ENCODE results near the gene WNT9B. TPM values are rescaled to one million over a fixed set of nuclear protein-coding genes. Genes with fewer than 3 reads are reported as not detected.

The WNT9B gene
- total RNA-seq, 1 donor from 2014 or later: not detected

- TF ChIP-seq CTCF (IDR thresholded peaks at IDR 0.05; ENCODE audit: insufficient read depth, low read length, severe bottlenecking): no peak
- Histone ChIP-seq H3K36me3 (ENCODE audit: control insufficient read depth, insufficient read depth, low read length) (no peaks in the 10 kb centered on the region), H3K4me3 (ENCODE audit: low read depth, low read length) (no peak overlapping the region), H3K27me3 (ENCODE audit: control insufficient read depth, insufficient read depth, low read length) (peaks cover 4% of the 10 kb centered on the region)
- no peak for DNase-seq (ENCODE audit: low read depth)
- FAIRE-seq: no peak
Measured at GRCh38 chr17:46865100-46865499, 13.7 kb downstream of the WNT9B start.

- no peak overlapping the region for H3K4me3 ChIP-seq (ENCODE audit: low read depth, low read length)
- DNase-seq (ENCODE audit: low read depth) (no peak), FAIRE-seq (no peak)
- no peaks in the 10 kb centered on the region for H3K36me3 ChIP-seq (ENCODE audit: control insufficient read depth, insufficient read depth, low read length)
- TF ChIP-seq CTCF (IDR thresholded peaks at IDR 0.05; ENCODE audit: insufficient read depth, low read length, severe bottlenecking): no peak
- H3K27me3 ChIP-seq (ENCODE audit: control insufficient read depth, insufficient read depth, low read length): peaks cover 4% of the 10 kb centered on the region
Measured at GRCh38 chr17:46866325-46866724, 14.9 kb downstream of the WNT9B start.

GRCh38 chr17:46866747-46867146 is 15.4 kb downstream of the WNT9B start:
- TF ChIP-seq CTCF (IDR thresholded peaks at IDR 0.05; ENCODE audit: insufficient read depth, low read length, severe bottlenecking): no peak
- FAIRE-seq (no peak), DNase-seq (ENCODE audit: low read depth) (no peak)
- H3K27me3 ChIP-seq (ENCODE audit: control insufficient read depth, insufficient read depth, low read length): peaks cover 4% of the 10 kb centered on the region
- H3K36me3 ChIP-seq (ENCODE audit: control insufficient read depth, insufficient read depth, low read length): no peaks in the 10 kb centered on the region
- H3K4me3 ChIP-seq (ENCODE audit: low read depth, low read length): no peak overlapping the region

GRCh38 chr17:46868689-46869187 is 17.4 kb downstream of the WNT9B start:
- FAIRE-seq: no peak
- no peak for TF ChIP-seq CTCF (IDR thresholded peaks at IDR 0.05; ENCODE audit: insufficient read depth, low read length, severe bottlenecking)
- no peak for DNase-seq (ENCODE audit: low read depth)
- no peaks in the 10 kb centered on the region for H3K36me3 ChIP-seq (ENCODE audit: control insufficient read depth, insufficient read depth, low read length)
- H3K27me3 ChIP-seq (ENCODE audit: control insufficient read depth, insufficient read depth, low read length): peaks cover 4% of the 10 kb centered on the region
- H3K4me3 ChIP-seq (ENCODE audit: low read depth, low read length): no peak overlapping the region

GRCh38 chr17:46869296-46869695 is 17.9 kb downstream of the WNT9B start:
- FAIRE-seq: no peak
- Histone ChIP-seq H3K36me3 (ENCODE audit: control insufficient read depth, insufficient read depth, low read length) (no peaks in the 10 kb centered on the region), H3K4me3 (ENCODE audit: low read depth, low read length) (no peak overlapping the region), H3K27me3 (ENCODE audit: control insufficient read depth, insufficient read depth, low read length) (peaks cover 4% of the 10 kb centered on the region)
- DNase-seq (ENCODE audit: low read depth): no peak
- no peak for TF ChIP-seq CTCF (IDR thresholded peaks at IDR 0.05; ENCODE audit: insufficient read depth, low read length, severe bottlenecking)
